Mucosa of stomach (tissue), 1 donor: Measurements from ENCODE around the gene FAM124A.

Source experiments
- H3K27me3 ChIP-seq: one replicate; pipeline ENCODE4 v1.7.0; 2013; ENCODE audit warnings: mild to moderate bottlenecking, low read length; ENCODE audit not compliant: control insufficient read depth, insufficient read depth
- H3K36me3 ChIP-seq: one replicate; pipeline ENCODE4 v1.7.0; 2013; ENCODE audit warnings: low read length; ENCODE audit not compliant: control insufficient read depth, insufficient read depth
- H3K4me1 ChIP-seq: one replicate; pipeline ENCODE4 v1.7.0; 2013; ENCODE audit warnings: mild to moderate bottlenecking, low read length; ENCODE audit not compliant: control insufficient read depth, insufficient read depth
- H3K4me3 ChIP-seq: one replicate; pipeline ENCODE4 v1.7.0; 2013; ENCODE audit warnings: low read length
- H3K9ac ChIP-seq: one replicate; pipeline ENCODE4 v1.7.0; 2013; ENCODE audit warnings: mild to moderate bottlenecking, low read length, moderate library complexity
- H3K9me3 ChIP-seq: one replicate; pipeline ENCODE4 v1.7.0; 2013; ENCODE audit warnings: mild to moderate bottlenecking, low read length, moderate library complexity; ENCODE audit not compliant: control insufficient read depth
- donor health status: Pancreatic carcinoma.

FAM124A gene

DNA sequence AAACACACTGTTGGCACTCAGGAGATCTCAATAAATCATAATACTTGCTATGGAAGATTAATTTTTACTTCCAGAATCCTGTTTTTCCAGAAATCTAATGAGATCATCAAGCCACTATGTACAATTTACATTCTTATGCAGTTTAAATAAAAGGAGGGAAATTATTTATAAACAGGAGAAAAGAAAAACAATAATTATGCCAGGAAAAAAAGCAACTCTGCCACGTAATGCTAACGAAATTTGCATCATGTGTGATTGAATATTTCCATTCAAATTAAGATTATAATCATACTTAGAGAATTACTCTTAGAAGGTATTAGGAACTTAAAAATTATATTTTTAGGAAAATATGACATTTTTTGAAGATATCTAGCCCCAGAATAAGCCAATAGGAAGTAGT, 13.0 kb downstream of the FAM124A start:
- no peak overlapping the region for H3K4me3 ChIP-seq
- H3K36me3 ChIP-seq = no peaks in the 10 kb centered on the region
- H3K9ac ChIP-seq = no peak overlapping the region
- H3K9me3 ChIP-seq = no peaks in the 10 kb centered on the region
- no peaks in the 10 kb centered on the region for H3K27me3 ChIP-seq
- no peaks in the 10 kb centered on the region for H3K4me1 ChIP-seq

DNA sequence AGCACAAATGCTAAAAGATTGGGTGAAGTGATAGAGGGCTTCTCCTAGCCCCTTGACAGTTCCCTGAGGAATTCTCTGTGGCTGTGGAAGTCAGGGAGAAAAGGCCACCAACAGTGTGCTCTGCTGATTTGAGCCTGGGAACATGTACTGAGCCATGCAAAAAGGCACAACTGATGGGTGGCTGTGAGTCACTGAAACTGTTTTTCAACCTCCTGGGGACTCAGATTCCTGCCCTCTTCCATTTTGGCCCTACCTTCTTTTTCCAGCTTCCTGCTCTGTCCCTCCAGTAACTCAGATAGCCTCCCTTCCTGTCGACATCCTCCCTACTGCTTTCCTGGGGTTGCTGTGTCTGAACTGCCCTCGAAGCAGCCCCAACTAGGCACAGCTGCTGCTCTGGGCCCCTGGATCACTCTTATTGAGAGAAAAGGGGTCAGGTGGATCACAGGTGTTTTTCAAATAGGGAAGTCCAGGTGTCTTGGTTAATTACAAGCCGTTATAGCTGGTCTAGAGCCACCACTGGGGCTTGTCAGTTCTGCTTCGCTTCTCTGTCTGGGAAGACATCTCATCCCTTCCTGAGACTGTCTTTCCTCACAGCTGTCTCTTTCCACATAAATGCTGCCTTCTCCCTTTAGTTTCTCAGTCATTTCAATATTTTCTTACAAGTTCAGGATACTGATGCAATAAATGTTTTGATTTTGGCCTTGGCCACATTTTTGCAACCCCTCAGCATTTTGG, 13.7 kb downstream of the FAM124A start:
- Histone ChIP-seq H3K27me3 (no peaks in the 10 kb centered on the region), H3K9me3 (no peaks in the 10 kb centered on the region), H3K4me1 (no peaks in the 10 kb centered on the region), H3K36me3 (no peaks in the 10 kb centered on the region), H3K9ac (no peak overlapping the region), H3K4me3 (no peak overlapping the region)

DNA sequence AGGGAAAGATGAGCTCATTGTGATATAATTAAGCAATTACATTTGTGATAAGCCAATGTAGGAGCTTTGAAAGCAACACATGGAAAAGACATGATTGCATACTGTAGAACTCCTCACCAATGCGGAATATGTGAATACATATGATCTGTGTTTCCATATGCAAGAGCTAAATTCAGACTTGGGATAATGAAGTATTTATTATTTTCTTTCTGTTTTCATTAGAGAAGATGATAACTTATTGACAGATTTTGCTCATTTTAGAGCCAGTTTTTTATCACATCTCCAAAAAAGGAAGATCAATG, 14.2 kb downstream of the FAM124A start:
- H3K4me3 ChIP-seq = no peak overlapping the region
- no peaks in the 10 kb centered on the region for H3K27me3 ChIP-seq
- no peaks in the 10 kb centered on the region for H3K4me1 ChIP-seq
- no peaks in the 10 kb centered on the region for H3K36me3 ChIP-seq
- H3K9ac ChIP-seq = no peak overlapping the region
- H3K9me3 ChIP-seq = no peaks in the 10 kb centered on the region

DNA sequence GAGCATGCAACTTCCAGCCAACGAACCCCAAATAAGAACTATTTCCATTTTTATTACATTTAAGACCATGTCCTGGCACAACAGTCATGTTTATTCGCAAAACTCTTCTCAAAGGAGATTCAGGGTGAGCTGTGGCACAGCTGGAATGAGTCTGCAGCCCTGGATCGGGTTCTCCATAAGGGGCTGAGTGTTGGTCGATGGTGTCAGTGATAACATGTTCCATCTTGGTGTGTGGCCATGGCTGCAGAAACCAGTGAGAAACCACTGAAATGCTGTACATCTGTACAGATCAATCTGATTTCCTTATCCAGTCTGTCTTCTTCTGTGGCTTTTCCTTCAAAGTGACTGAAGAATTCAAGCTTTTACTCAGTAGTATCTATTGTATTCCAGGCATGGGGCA, 15.2 kb downstream of the FAM124A start:
- no peaks in the 10 kb centered on the region for H3K9me3 ChIP-seq
- no peak overlapping the region for H3K9ac ChIP-seq
- H3K36me3 ChIP-seq = no peaks in the 10 kb centered on the region
- H3K27me3 ChIP-seq = no peaks in the 10 kb centered on the region
- H3K4me1 ChIP-seq = no peaks in the 10 kb centered on the region
- H3K4me3 ChIP-seq = no peak overlapping the region

DNA sequence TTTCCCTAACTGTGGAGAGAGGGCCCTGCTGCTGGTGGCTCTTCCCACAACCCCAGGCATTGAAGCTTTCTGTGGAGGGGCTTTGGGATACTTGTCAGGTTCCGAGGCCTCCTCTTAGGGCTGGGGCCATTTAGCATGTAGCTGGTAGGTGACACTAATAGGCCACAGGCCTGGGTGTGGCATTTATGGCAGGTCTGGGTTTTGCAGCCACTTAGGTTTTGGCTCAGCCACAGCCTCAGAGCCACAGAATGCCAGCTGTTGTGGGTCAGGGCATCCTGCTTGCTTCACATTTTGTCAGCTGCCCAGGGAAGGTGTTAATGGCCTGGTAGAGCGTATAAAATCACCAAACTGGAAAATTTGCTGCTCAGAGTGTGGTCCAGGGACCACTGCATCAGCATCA, 15.7 kb downstream of the FAM124A start:
- H3K4me1 ChIP-seq = no peaks in the 10 kb centered on the region
- no peaks in the 10 kb centered on the region for H3K36me3 ChIP-seq
- H3K4me3 ChIP-seq = no peak overlapping the region
- no peaks in the 10 kb centered on the region for H3K9me3 ChIP-seq
- no peaks in the 10 kb centered on the region for H3K27me3 ChIP-seq
- H3K9ac ChIP-seq = no peak overlapping the region

DNA sequence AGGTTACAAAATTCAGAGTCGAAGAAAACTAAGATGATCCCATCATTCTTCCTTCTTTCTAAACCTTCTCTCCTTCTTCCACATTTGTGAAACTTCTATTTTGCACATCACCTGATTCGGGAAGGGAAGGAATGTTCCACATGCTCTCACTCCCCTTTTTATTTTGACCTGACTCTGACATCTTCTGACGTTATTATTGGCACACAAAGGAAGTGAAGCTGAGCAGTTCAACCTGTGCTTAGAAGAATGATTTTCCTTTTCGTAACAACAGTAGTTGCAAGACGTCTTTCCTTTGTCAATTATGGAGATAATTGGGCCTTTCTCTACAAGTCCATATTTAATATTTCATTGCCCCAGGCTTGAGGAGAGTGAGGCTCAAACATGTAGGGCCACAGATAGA, 18.0 kb downstream of the FAM124A start:
- no peaks in the 10 kb centered on the region for H3K4me1 ChIP-seq
- no peak overlapping the region for H3K4me3 ChIP-seq
- no peak overlapping the region for H3K9ac ChIP-seq
- no peaks in the 10 kb centered on the region for H3K36me3 ChIP-seq
- H3K9me3 ChIP-seq = no peaks in the 10 kb centered on the region
- no peaks in the 10 kb centered on the region for H3K27me3 ChIP-seq

DNA sequence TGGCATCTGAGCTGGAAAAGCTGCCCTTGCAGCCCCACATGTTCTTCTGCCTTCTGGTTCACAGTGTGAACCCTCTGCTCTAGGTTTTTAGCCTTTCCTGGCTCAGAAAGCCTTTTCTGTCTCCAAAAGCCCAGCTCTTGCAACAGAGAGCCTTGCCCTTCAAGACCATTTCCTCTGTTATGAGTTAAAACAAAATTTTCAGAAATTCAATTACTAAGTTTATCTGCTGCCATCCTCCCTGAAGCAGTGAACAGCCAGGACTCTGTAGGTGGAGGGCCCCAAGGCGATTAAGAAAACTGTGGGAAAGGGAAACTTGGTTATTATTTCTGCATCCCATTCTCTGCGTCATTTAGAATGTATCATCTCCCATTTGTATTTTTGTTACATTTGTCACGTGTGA, 18.8 kb downstream of the FAM124A start:
- H3K4me3 ChIP-seq = no peak overlapping the region
- H3K27me3 ChIP-seq = no peaks in the 10 kb centered on the region
- H3K9ac ChIP-seq = no peak overlapping the region
- no peaks in the 10 kb centered on the region for H3K36me3 ChIP-seq
- H3K4me1 ChIP-seq = no peaks in the 10 kb centered on the region
- no peaks in the 10 kb centered on the region for H3K9me3 ChIP-seq

DNA sequence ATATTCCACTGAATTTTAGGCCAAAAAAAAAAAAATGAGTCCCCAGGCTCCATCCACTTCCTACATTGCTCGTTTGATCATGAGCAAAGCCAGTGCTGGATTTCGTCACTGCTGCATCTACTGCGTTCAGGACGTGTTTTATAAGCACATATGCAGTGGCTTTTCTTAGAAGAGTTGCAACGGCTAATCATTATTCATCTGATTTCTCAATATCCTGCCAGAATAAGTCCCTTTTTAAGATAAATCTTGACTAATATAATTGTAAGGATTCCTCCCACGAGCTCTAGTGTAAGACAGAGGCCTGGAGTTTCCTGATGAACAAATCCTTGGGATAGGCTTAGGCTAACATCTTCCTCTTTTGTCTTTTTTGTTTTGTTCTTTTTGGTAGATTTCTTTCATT, 19.5 kb downstream of the FAM124A start:
- H3K9me3 ChIP-seq = no peaks in the 10 kb centered on the region
- H3K9ac ChIP-seq = no peak overlapping the region
- no peak overlapping the region for H3K4me3 ChIP-seq
- H3K36me3 ChIP-seq = no peaks in the 10 kb centered on the region
- no peaks in the 10 kb centered on the region for H3K4me1 ChIP-seq
- H3K27me3 ChIP-seq = no peaks in the 10 kb centered on the region

DNA sequence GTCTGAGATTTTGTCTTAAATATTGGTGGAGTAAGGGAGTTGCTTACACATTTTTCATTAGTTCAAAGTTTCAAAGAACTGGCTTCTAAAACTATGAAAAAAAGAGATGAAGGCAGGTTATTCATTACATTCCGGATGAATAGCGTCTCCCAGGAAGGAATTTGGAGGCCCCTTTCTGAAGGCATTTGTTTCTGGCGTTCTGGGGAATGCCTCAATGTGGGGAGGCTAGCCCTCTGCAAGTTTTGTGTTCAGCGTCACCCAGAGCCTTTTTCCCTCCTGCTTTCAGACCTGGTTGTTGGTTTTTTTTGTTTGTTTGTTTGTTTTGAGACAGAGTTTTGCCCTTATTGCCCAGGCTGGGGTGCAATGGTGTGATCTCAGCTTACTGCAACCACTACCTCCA, 21.0 kb downstream of the FAM124A start:
- no peaks in the 10 kb centered on the region for H3K9me3 ChIP-seq
- H3K36me3 ChIP-seq = no peaks in the 10 kb centered on the region
- no peaks in the 10 kb centered on the region for H3K4me1 ChIP-seq
- H3K4me3 ChIP-seq = no peak overlapping the region
- H3K27me3 ChIP-seq = no peaks in the 10 kb centered on the region
- H3K9ac ChIP-seq = no peak overlapping the region

DNA sequence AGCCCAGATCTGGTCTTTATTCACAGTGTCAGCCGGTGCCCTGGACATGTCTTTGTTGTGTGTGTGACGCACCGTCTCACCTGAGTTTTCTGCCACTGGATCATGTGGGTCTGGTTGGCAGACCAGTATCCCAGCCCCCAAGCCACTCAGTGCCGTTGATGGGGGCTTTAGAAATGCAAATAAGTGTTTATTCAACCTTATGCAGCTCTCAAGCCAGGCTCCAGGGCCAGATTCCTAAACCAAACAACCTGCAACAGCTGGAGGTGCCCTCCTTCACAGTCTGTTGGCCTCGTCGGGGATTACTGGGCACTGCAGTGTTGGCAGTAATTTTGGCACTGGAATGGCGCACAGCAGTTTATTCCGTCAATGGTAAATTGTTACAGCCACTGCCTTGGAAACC, 21.6 kb downstream of the FAM124A start:
- no peak overlapping the region for H3K9ac ChIP-seq
- H3K9me3 ChIP-seq = no peaks in the 10 kb centered on the region
- H3K27me3 ChIP-seq = no peaks in the 10 kb centered on the region
- H3K4me1 ChIP-seq = no peaks in the 10 kb centered on the region
- no peak overlapping the region for H3K4me3 ChIP-seq
- no peaks in the 10 kb centered on the region for H3K36me3 ChIP-seq

DNA sequence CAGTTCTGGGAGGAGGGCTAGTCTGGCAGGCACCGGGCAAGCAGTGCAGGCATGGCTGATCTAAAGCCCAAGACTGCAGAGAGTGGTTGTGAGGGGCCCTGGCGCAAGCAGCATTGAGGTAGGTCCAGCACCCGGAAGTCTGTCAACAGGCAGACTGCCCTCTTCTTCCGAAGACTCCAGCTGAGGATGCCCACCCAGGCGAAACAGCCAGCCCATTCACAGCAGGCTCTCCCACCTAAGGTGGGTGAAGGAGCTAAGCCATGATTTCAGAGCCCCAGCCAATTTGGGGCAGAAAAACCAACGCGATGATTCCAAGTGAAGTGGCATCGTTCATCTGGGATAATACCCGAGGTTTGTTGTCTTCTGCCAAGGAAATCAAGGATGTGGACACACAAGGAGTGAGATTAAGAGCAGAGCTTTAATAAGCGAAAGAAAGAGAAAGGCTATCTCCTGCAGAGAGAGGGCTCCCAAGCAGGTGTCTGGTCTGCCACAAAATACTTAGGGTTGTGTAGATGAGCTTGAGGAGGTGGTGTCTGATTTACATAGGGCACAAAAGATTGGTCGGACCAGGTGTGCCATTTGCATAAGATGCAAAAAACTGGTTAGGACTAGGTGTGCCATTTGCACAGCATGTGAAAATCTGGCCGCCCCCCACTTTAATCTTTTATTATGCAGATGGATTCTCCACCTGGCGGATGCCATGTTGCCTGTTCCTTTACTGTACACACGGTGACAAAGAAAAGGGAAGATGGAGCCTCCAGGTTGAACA, 22.6 kb downstream of the FAM124A start:
- Histone ChIP-seq H3K4me3 (no peak overlapping the region), H3K4me1 (no peaks in the 10 kb centered on the region), H3K27me3 (no peaks in the 10 kb centered on the region), H3K36me3 (no peaks in the 10 kb centered on the region), H3K9me3 (no peaks in the 10 kb centered on the region), H3K9ac (no peak overlapping the region)

DNA sequence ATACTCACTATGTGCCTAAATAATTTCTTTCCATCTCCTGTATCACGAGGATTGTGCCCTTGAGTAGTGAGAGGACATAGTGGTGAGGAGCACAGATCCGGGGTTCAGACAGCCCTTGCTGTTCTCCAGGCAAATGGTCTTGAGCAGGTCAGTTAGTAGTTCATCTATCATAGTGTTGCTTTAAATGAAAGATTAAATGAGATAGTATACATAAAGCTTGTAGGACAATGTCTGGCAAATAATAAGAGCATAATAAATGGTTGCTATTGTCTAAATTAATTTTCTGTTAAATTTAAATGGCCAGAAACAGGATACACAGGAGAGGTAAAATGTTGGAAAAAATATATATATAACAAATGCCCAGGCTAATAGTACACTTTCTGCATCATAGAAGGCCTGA, 23.4 kb downstream of the FAM124A start:
- H3K4me1 ChIP-seq = no peaks in the 10 kb centered on the region
- H3K4me3 ChIP-seq = no peak overlapping the region
- no peaks in the 10 kb centered on the region for H3K27me3 ChIP-seq
- no peaks in the 10 kb centered on the region for H3K9me3 ChIP-seq
- no peaks in the 10 kb centered on the region for H3K36me3 ChIP-seq
- no peak overlapping the region for H3K9ac ChIP-seq
